ENCODE data around the gene ZNF681.
A peak's percentile ranks its signal among the peaks of the same experiment; 100 is the strongest.

ZNF681 gene

GRCh38 chr19:23800271-23800670, 41.6 kb upstream of the ZNF681 start:
- H3K4me3 ChIP-seq (replicated peaks; ENCODE audit: low read depth, low read length) = no peak overlapping the region
- TF ChIP-seq, protein P1, sequence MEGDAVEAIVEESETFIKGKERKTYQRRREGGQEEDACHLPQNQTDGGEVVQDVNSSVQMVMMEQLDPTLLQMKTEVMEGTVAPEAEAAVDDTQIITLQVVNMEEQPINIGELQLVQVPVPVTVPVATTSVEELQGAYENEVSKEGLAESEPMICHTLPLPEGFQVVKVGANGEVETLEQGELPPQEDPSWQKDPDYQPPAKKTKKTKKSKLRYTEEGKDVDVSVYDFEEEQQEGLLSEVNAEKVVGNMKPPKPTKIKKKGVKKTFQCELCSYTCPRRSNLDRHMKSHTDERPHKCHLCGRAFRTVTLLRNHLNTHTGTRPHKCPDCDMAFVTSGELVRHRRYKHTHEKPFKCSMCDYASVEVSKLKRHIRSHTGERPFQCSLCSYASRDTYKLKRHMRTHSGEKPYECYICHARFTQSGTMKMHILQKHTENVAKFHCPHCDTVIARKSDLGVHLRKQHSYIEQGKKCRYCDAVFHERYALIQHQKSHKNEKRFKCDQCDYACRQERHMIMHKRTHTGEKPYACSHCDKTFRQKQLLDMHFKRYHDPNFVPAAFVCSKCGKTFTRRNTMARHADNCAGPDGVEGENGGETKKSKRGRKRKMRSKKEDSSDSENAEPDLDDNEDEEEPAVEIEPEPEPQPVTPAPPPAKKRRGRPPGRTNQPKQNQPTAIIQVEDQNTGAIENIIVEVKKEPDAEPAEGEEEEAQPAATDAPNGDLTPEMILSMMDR (IDR thresholded peaks at IDR 0.05; ENCODE audit: insufficient read depth, low read length, poor library complexity, severe bottlenecking) = no peak
- H3K36me3 ChIP-seq (ENCODE audit: control insufficient read depth, insufficient read depth, low read length) = no peaks in the 10 kb centered on the region
- H3K27me3 ChIP-seq (replicated peaks; ENCODE audit: control insufficient read depth, insufficient read depth, low read length) = no peaks in the 10 kb centered on the region
- DNase-seq (ENCODE audit: extremely low read depth, insufficient read length) = no peak

- Histone ChIP-seq H3K27me3 (replicated peaks; ENCODE audit: control insufficient read depth, insufficient read depth, low read length) (no peaks in the 10 kb centered on the region), H3K4me3 (replicated peaks; ENCODE audit: low read depth, low read length) (no peak overlapping the region), H3K36me3 (ENCODE audit: control insufficient read depth, insufficient read depth, low read length) (no peaks in the 10 kb centered on the region)
- peak; percentile 19 for DNase-seq (ENCODE audit: extremely low read depth, insufficient read length)
- TF ChIP-seq, protein P1 (IDR thresholded peaks at IDR 0.05; ENCODE audit: insufficient read depth, low read length, poor library complexity, severe bottlenecking) = no peak
Observed at GRCh38 chr19:23799321-23799720, 40.6 kb upstream of the ZNF681 start.

DNA sequence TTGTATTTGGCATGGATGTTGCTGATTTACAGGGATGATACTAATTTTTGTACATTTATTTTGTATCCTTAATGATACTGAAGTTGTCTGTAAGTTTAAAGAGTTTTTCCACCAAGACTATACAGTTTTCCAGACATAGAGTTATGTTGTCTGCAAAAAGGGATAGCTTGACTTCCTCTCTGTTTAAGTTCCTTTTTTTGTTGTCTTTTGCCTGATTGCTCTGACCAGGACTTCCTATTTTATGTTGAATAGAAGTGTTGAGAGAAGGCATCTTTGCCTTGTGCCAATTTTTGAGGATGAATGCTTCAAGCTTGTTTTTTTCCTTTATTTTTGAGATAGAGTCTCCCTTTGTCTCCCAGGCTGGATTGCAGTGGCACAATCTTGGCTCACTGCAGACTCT, 36.8 kb upstream of the ZNF681 start:
- H3K27me3 ChIP-seq (replicated peaks; ENCODE audit: control insufficient read depth, insufficient read depth, low read length) = no peaks in the 10 kb centered on the region
- no peaks in the 10 kb centered on the region for H3K36me3 ChIP-seq (ENCODE audit: control insufficient read depth, insufficient read depth, low read length)
- TF ChIP-seq, protein P1 (IDR thresholded peaks at IDR 0.05; ENCODE audit: insufficient read depth, low read length, poor library complexity, severe bottlenecking) = no peak
- no peak for DNase-seq (ENCODE audit: extremely low read depth, insufficient read length)
- no peak overlapping the region for H3K4me3 ChIP-seq (replicated peaks; ENCODE audit: low read depth, low read length)

- DNase-seq (ENCODE audit: extremely low read depth, insufficient read length) = no peak
- no peaks in the 10 kb centered on the region for H3K27me3 ChIP-seq (replicated peaks; ENCODE audit: control insufficient read depth, insufficient read depth, low read length)
- no peaks in the 10 kb centered on the region for H3K36me3 ChIP-seq (ENCODE audit: control insufficient read depth, insufficient read depth, low read length)
- TF ChIP-seq, protein P1 (IDR thresholded peaks at IDR 0.05; ENCODE audit: insufficient read depth, low read length, poor library complexity, severe bottlenecking) = no peak
- H3K4me3 ChIP-seq (replicated peaks; ENCODE audit: low read depth, low read length) = no peak overlapping the region
Observed at GRCh38 chr19:23792784-23793183, 34.1 kb upstream of the ZNF681 start.

- no peak overlapping the region for H3K4me3 ChIP-seq (replicated peaks; ENCODE audit: low read depth, low read length)
- no peaks in the 10 kb centered on the region for H3K27me3 ChIP-seq (replicated peaks; ENCODE audit: control insufficient read depth, insufficient read depth, low read length)
- no peak for DNase-seq (ENCODE audit: extremely low read depth, insufficient read length)
- TF ChIP-seq, protein P1 (IDR thresholded peaks at IDR 0.05; ENCODE audit: insufficient read depth, low read length, poor library complexity, severe bottlenecking) = no peak
- H3K36me3 ChIP-seq (ENCODE audit: control insufficient read depth, insufficient read depth, low read length) = no peaks in the 10 kb centered on the region; the same call in 1 of the 2 replicates
Observed at GRCh38 chr19:23790641-23791488, 32.2 kb upstream of the ZNF681 start.

Data from GM06990 (cell line).